Astrocyte of the cerebellum (primary cell): ENCODE measurements around the gene MRPL47.

Source experiments
- DNase-seq: peaks from one replicate; pipeline ENCODE4 v3.0.0-alpha.2; 2011; ENCODE audit warnings: low read depth
- H3K4me3 ChIP-seq: 2 replicates; pipeline ENCODE4 v1.5.1; 2011; ENCODE audit warnings: mild to moderate bottlenecking, low read depth, low read length, moderate library complexity
- CTCF ChIP-seq: IDR thresholded peaks from 2 replicates; pipeline ENCODE4 v1.5.1; 2012; ENCODE audit warnings: low read length, low read depth, moderate library complexity, mild to moderate bottlenecking; ENCODE audit errors: missing control alignments
- in situ Hi-C: cut with HindIII; loops from 2 replicates; pipeline ENCODE4 v1.10.0; 2017; ENCODE audit warnings: low sequenced_read_pairs

MRPL47 gene

DNA sequence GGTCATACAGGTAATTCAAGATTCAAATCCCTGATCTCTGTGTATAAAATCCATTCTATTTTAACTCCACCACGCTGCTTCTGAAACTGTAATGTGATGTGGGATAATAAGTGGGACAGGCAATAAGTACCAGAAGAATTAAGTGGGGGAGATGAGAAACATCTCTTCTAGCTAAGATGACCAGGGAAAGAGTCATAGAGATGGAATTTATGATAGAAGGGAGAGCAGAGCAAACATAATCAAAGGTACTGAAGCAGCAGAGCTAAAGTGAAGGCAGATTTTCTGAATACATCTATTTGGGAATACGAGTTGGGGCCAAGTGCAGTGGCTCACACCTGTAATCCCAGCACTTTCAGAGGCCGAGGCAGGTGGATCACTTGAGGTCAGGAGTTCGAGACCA is 4.9 kb downstream of the MRPL47 start:
- no peak overlapping the region for H3K4me3 ChIP-seq
- no peak for DNase-seq
- no peak for TF ChIP-seq CTCF
- in situ Hi-C loops: no loop called here

DNA sequence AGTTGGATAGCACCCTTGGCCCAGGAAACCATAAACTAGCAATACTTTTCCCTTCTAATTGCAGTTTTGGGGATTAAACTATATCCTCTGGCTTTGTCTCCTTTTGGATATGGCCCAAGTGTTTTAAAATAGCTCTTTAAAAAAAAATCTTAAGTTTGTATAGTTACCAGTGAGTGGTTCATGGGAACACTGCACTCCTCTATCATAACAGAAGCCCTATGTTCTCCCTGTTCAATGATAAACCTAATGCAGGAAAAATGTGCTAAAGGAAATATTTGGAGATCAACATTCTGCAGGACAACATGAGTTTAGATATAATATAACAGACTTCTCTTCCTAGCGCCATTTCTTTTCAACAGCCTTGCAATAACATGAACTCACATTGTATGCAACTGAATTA is 13.1 kb downstream of the MRPL47 start:
- in situ Hi-C loops: no loop called here
- no peak for TF ChIP-seq CTCF

DNA sequence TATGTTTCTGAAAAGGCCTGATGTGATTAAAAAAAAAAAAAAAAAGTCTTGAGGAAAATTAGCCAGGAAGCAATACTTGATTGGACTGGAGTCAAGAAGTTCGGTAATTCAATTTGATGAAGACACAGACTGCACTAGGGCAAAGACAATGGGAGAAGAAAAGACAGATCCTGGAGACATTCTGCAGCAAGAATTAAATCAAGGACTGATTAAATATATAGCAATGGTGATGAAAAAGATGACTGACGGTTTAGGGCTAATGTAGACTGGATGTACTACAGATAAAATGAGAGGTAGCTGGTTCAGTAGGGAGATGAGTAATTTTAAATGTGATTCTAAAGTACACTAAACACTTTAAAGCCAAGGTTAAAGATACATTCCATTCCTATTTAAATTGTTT is 13.8 kb downstream of the MRPL47 start:
- no peak for DNase-seq
- no peak overlapping the region for H3K4me3 ChIP-seq
- no peak for TF ChIP-seq CTCF
- in situ Hi-C loops: no loop called here

More for the DNA sequence above, 13.1 kb downstream of the MRPL47 start:
- H3K4me3 ChIP-seq: no peak overlapping the region
- DNase-seq: no peak

GRCh38 chr3:179589143-179589542 is 15.3 kb downstream of the MRPL47 start:
- no peak for TF ChIP-seq CTCF
- in situ Hi-C loops: no loop called here

GRCh38 chr3:179580992-179581391 is 23.4 kb downstream of the MRPL47 start:
- no peak for DNase-seq
- in situ Hi-C loops: no loop called here
- no peak for TF ChIP-seq CTCF
- no peak overlapping the region for H3K4me3 ChIP-seq

More at GRCh38 chr3:179589143-179589542, 15.3 kb downstream of the MRPL47 start:
- H3K4me3 ChIP-seq: no peak overlapping the region
- DNase-seq: no peak

DNA sequence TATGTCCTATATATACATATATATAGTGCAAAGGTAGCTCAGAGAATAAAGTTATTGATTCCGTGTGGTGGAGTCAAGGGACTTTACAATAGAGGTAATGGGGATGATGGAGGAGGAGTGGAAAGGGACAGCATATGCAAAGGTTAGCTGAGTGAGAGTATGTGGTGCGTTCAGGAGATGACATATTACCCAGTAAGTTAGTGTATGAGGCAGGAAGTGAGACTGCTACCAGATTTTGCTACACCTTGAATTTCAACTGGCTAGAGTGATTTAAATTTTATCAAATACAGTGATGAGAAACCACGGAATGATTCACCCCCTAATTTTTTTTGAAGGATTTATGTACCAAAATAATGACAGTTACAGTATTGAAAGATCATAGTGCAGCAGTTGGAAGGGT is 38.9 kb downstream of the MRPL47 start:
- in situ Hi-C loops: no loop called here
- no peak overlapping the region for H3K4me3 ChIP-seq
- TF ChIP-seq CTCF: no peak
- DNase-seq: no peak

DNA sequence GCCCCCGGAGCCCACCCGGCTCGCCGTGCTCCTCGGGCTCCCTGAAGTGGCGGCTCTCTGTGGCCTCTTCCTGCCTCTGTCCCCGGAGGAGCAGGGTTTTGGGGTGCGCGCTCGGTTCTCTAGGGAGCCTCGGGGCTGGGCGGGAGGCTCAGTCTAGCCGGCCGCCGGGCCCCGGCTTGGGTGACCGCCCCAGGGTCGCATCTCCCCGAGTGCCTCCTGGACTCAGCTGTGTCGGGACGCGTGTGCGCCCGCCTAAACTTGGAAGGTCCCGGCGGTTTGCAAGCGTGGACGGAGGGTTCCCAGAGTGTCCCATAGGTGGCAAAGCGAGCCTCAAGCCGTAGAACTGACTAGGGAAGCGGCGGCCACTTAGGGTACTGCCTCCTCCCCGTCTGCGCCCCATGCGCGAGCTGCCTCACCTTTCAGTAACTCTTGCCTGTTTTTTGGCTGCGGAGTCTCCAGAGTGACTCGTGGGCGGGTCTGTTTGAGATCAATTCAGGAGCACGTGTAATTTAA is 41.1 kb downstream of the MRPL47 start:
- DNase-seq: peak; percentile 22
- in situ Hi-C loops: no loop called here
- peak overlapping the region; percentile 56 for H3K4me3 ChIP-seq
- TF ChIP-seq CTCF: peak; percentile 40
